BLaER1 (cell line): ENCODE measurements around the gene CTSW.

Experiments
- H3K27ac ChIP-seq: shearing (Covaris generic); formaldehyde crosslinking; 2 replicates; pipeline ENCODE4 v1.8.1; 2022
- H3K27me3 ChIP-seq: shearing (Covaris generic); formaldehyde crosslinking; 2 replicates; pipeline ENCODE4 v1.8.1; 2022
- H3K36me3 ChIP-seq: shearing (Covaris generic); formaldehyde crosslinking; 2 replicates; pipeline ENCODE4 v1.8.1; 2022
- H3K4me1 ChIP-seq: shearing (Covaris generic); formaldehyde crosslinking; 2 replicates; pipeline ENCODE4 v1.8.1; 2022
- H3K4me2 ChIP-seq: shearing (Covaris generic); formaldehyde crosslinking; 2 replicates; pipeline ENCODE4 v1.8.1; 2022
- H3K4me3 ChIP-seq: shearing (Covaris generic); formaldehyde crosslinking; 2 replicates; pipeline ENCODE4 v1.8.1; 2022
- H3K9ac ChIP-seq: shearing (Covaris generic); formaldehyde crosslinking; 2 replicates; pipeline ENCODE4 v1.8.1; 2022
- H3K9me3 ChIP-seq: shearing (Covaris generic); formaldehyde crosslinking; 2 replicates; pipeline ENCODE4 v1.8.1; 2022
- H4K20me1 ChIP-seq: shearing (Covaris generic); formaldehyde crosslinking; 2 replicates; pipeline ENCODE4 v1.8.1; 2022
- Cebpa-rat ChIP-seq: shearing (Covaris generic); IDR thresholded peaks from 2 replicates; pipeline ENCODE4 v1.8.1; 2022

The CTSW gene

GRCh38 chr11:65900899-65901180 lies 21.2 kb downstream of the CTSW start:
- Histone ChIP-seq H3K27me3 (peaks cover 61% of the 10 kb centered on the region), H3K27ac (no peak overlapping the region), H3K9ac (no peak overlapping the region), H3K4me1 (peaks cover 42% of the 10 kb centered on the region), H3K9me3 (no peaks in the 10 kb centered on the region), H3K4me3 (peak overlapping the region; percentile 73; the same call in 1 of the 2 replicates), H4K20me1 (no peaks in the 10 kb centered on the region), H3K36me3 (no peaks in the 10 kb centered on the region), H3K4me2 (peak overlapping the region; percentile 95)
- TF ChIP-seq Cebpa-rat: no peak

DNA sequence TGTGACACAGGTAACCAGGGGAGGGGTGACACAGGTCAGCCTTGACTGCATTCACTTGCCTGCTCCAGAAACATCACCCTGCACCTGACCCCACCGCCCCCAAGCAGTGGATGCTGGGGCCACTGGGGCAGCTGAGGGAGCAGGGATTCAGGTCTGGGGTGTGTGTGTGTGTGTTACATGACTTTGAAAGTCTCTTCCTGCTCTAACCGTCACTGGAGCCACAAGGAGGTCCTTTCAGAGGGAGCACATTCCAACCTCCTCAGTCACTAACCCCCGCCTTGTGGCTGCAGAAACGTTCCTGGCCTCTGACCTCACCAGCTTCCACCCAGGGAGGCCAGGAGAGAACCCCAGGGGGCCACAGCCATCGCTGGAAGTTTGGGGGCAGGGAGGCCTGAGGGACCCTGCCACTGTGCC lies 23.4 kb downstream of the CTSW start:
- no peak for TF ChIP-seq Cebpa-rat
- Histone ChIP-seq H3K9ac (0 out of 2 replicates have a peak overlapping the region, but pooled peaks have one; percentile 5), H3K27ac (peak overlapping the region; percentile 43; the same call in 1 of the 2 replicates), H3K36me3 (no peaks in the 10 kb centered on the region), H3K4me3 (no peak overlapping the region), H3K4me2 (peak overlapping the region; percentile 72), H3K4me1 (peaks cover 42% of the 10 kb centered on the region), H4K20me1 (no peaks in the 10 kb centered on the region), H3K27me3 (peaks cover 42% of the 10 kb centered on the region), H3K9me3 (no peaks in the 10 kb centered on the region)

- H3K27me3 ChIP-seq: peaks cover 36% of the 10 kb centered on the region
- no peaks in the 10 kb centered on the region for H3K36me3 ChIP-seq
- H4K20me1 ChIP-seq: no peaks in the 10 kb centered on the region
- no peak overlapping the region for H3K4me3 ChIP-seq
- TF ChIP-seq Cebpa-rat: no peak
- no peaks in the 10 kb centered on the region for H3K9me3 ChIP-seq
- H3K27ac ChIP-seq: no peak overlapping the region
- peak overlapping the region; percentile 72; the same call in 1 of the 2 replicates for H3K4me2 ChIP-seq
- no peak overlapping the region for H3K9ac ChIP-seq
- H3K4me1 ChIP-seq: peaks cover 39% of the 10 kb centered on the region
Observed at GRCh38 chr11:65903715-65904114, 24.1 kb downstream of the CTSW start.

- H3K9ac ChIP-seq: no peak overlapping the region
- H3K27me3 ChIP-seq: peaks cover 7% of the 10 kb centered on the region
- peaks cover 33% of the 10 kb centered on the region for H3K4me1 ChIP-seq
- H3K27ac ChIP-seq: no peak overlapping the region
- no peaks in the 10 kb centered on the region for H3K9me3 ChIP-seq
- TF ChIP-seq Cebpa-rat: no peak
- no peaks in the 10 kb centered on the region for H4K20me1 ChIP-seq
- H3K4me3 ChIP-seq: no peak overlapping the region
- H3K4me2 ChIP-seq: no peak overlapping the region
- no peaks in the 10 kb centered on the region for H3K36me3 ChIP-seq
Observed at GRCh38 chr11:65906602-65907001, 27.0 kb downstream of the CTSW start.

DNA sequence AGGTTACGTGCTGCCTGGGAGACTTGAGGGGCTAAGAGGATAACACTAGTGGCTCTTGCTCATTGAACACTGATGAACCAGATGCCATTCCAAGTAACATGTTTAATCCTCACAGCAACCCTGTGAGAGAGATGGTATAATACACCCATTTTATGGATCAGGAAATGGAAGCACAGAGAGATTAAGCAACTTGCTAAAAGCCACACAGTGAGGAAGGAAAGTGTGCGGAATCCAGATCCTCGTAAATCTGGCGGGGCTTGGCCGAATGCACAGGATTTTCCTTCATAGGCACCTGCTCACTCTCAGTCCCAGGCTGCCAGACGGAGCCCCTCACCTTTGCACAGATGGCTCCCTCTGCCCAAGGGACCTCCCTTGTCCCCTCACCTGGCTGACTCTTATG lies 28.2 kb downstream of the CTSW start:
- H3K27ac ChIP-seq: no peak overlapping the region
- H3K9me3 ChIP-seq: no peaks in the 10 kb centered on the region
- no peaks in the 10 kb centered on the region for H3K27me3 ChIP-seq
- no peaks in the 10 kb centered on the region for H3K36me3 ChIP-seq
- H3K4me3 ChIP-seq: no peak overlapping the region
- TF ChIP-seq Cebpa-rat: no peak
- no peak overlapping the region for H3K9ac ChIP-seq
- H3K4me1 ChIP-seq: peaks cover 40% of the 10 kb centered on the region
- H3K4me2 ChIP-seq: no peak overlapping the region
- H4K20me1 ChIP-seq: no peaks in the 10 kb centered on the region

DNA sequence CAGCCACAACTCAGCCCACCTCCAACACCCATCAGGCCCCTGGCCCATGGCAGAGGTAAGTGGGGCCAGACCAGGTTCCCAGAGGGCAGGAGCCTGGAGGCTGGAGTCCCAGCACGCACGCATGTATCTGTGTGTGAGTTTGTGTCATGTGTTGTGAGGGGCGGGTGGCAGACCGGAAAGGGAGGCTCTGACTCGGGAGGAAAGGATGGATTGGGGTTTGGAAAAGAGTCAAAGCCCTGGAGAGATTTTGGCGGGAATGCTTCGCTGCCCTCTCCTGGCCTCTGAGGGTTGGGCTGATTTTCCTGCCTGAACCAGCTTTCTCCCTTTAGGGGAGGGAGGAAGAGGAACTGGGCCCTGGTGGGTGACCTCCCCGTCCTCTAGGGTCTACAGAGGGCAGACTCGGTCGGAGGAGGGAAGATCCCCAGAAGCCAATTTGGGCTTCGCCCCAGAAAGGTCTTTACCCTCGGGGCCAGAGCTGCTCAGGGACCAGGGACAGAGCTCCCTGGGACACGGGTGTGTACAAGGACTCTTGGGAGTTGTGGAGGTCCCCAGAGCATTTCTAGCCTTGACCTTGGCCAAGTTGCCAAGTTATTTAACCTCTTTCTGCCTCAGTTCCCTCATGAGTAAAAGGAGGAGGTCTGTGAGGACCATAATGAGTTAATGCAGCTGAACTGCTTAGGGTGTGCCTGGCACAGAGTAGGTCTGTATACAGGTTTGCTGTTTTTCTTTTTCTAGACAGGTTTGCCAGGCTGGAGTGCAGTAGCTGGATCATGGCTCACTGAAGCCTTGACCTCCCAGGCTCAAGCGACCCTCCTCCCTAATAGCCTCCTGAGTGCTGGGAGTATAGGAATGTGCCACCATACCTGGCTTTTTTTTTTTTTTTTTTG lies 32.3 kb downstream of the CTSW start:
- no peak for TF ChIP-seq Cebpa-rat
- Histone ChIP-seq H3K4me3 (no peak overlapping the region), H3K36me3 (no peaks in the 10 kb centered on the region), H3K27ac (0 out of 2 replicates have a peak overlapping the region, but pooled peaks have one; percentile 27), H3K4me1 (peaks cover 62% of the 10 kb centered on the region), H3K4me2 (peak overlapping the region; percentile 66), H3K9me3 (no peaks in the 10 kb centered on the region), H4K20me1 (peaks cover 20% of the 10 kb centered on the region; the same call in 1 of the 2 replicates), H3K27me3 (no peaks in the 10 kb centered on the region), H3K9ac (no peak overlapping the region)

DNA sequence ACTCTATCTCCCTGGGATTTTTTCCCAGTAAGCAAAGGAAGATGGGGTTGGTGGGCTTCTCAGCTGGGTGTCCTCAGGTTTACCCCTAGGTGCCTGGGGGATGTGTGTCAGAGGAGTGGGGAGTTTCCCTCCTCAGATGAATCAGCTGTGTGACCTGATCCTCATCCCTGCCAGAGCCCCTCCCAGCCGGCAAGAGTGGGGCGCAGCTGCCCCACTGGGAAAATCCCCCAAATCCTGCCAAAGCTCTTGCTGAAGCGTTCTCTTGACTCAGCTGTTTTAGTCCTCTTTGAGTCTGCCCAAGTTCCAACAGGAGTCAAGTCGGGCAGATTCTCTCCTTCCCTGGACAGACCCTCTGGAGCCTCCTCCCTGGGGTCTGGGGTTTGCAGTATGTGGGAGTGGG lies 33.2 kb downstream of the CTSW start:
- no peak overlapping the region for H3K27ac ChIP-seq
- no peaks in the 10 kb centered on the region for H3K27me3 ChIP-seq
- H3K9ac ChIP-seq: no peak overlapping the region
- H3K4me3 ChIP-seq: no peak overlapping the region
- H4K20me1 ChIP-seq: peaks cover 29% of the 10 kb centered on the region; the same call in 1 of the 2 replicates
- H3K4me2 ChIP-seq: no peak overlapping the region
- no peaks in the 10 kb centered on the region for H3K9me3 ChIP-seq
- peaks cover 6% of the 10 kb centered on the region; the same call in 1 of the 2 replicates for H3K36me3 ChIP-seq
- no peak for TF ChIP-seq Cebpa-rat
- peaks cover 71% of the 10 kb centered on the region for H3K4me1 ChIP-seq

GRCh38 chr11:65915101-65915820 lies 35.6 kb downstream of the CTSW start:
- no peak for TF ChIP-seq Cebpa-rat
- Histone ChIP-seq H3K27ac (peak overlapping the region; percentile 16), H3K36me3 (peaks cover 6% of the 10 kb centered on the region; the same call in 1 of the 2 replicates), H3K4me3 (0 out of 2 replicates have a peak overlapping the region, but pooled peaks have one; percentile 35), H4K20me1 (peaks cover 34% of the 10 kb centered on the region; the same call in 1 of the 2 replicates), H3K4me1 (peaks cover 67% of the 10 kb centered on the region), H3K9me3 (no peaks in the 10 kb centered on the region), H3K4me2 (peak overlapping the region; percentile 96), H3K9ac (peak overlapping the region; percentile 42; the same call in 1 of the 2 replicates), H3K27me3 (no peaks in the 10 kb centered on the region)

DNA sequence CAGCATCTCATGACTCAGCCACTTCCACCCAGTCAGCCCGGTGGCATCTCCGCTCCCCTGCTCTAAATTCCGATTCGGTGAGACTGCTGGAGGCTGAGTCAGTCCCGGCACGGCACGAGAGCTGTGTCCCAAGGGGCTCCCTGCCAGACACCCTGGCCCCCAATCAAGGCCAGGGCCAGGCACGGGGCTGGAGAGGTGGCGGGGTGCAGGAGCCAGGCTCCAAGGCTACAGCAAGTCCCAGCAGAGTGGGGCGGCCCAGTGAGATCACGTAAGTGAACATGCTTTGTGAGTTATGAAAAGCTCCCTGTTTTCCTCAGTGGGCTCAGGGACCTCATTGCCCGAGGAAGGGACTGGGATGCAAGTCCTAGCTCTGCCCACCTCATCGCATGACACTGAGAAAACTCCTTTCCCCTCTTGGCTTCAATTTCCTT lies 36.2 kb downstream of the CTSW start:
- Histone ChIP-seq H3K27me3 (no peaks in the 10 kb centered on the region), H3K9ac (peak overlapping the region; percentile 42; the same call in 1 of the 2 replicates), H3K4me2 (peak overlapping the region; percentile 96), H4K20me1 (peaks cover 37% of the 10 kb centered on the region; the same call in 1 of the 2 replicates), H3K9me3 (no peaks in the 10 kb centered on the region), H3K4me1 (peaks cover 72% of the 10 kb centered on the region), H3K36me3 (peaks cover 7% of the 10 kb centered on the region; the same call in 1 of the 2 replicates), H3K4me3 (peak overlapping the region; percentile 35; the same call in 1 of the 2 replicates), H3K27ac (peak overlapping the region; percentile 16)
- no peak for TF ChIP-seq Cebpa-rat
